Endodermal cell (in vitro differentiated cells): Measurements from ENCODE around the gene IZUMO1. TPM values are rescaled to one million over a fixed set of nuclear protein-coding genes. Genes with fewer than 3 reads are reported as not detected.
"Not testable (repeated sequence)": the region's sequence is repeated elsewhere in the genome, so short reads cannot be mapped to it uniquely, and the experiment has no call there.

Experiments
- DNase-seq: peaks from one replicate; pipeline ENCODE4 v3.0.0-alpha.2; 2017
- H3K27ac ChIP-seq: 2 replicates; pipeline ENCODE4 v1.5.1; 2013; ENCODE audit warnings: mild to moderate bottlenecking, low read depth, low read length, moderate library complexity
- H3K27me3 ChIP-seq: 2 replicates; pipeline ENCODE4 v1.6.1; 2013; ENCODE audit warnings: mild to moderate bottlenecking, low read length, moderate library complexity; ENCODE audit not compliant: insufficient read depth, control insufficient read depth, poor library complexity, severe bottlenecking
- H3K36me3 ChIP-seq: 2 replicates; pipeline ENCODE4 v1.7.0; 2013; ENCODE audit warnings: mild to moderate bottlenecking, low read length, moderate library complexity; ENCODE audit not compliant: control insufficient read depth, insufficient read depth
- H3K4me1 ChIP-seq: one replicate; pipeline ENCODE4 v1.7.0; 2013; ENCODE audit warnings: low read length; ENCODE audit not compliant: control insufficient read depth, insufficient read depth
- H3K4me3 ChIP-seq: 2 replicates; pipeline ENCODE4 v1.5.1; 2013; ENCODE audit warnings: mild to moderate bottlenecking, low read length, moderate library complexity
- H3K9ac ChIP-seq: 2 replicates; pipeline ENCODE4 v1.6.1; 2013; ENCODE audit warnings: mild to moderate bottlenecking, low read length, moderate library complexity; ENCODE audit not compliant: poor library complexity, severe bottlenecking; ENCODE audit errors: extremely low read depth
- H3K9me3 ChIP-seq: 2 replicates; pipeline ENCODE4 v1.6.1; 2013; ENCODE audit warnings: mild to moderate bottlenecking, low read length, moderate library complexity; ENCODE audit not compliant: control insufficient read depth
- H3K27ac Mint-ChIP-seq: 2 replicates; pipeline ENCODE4 v1.8.0; 2020; ENCODE audit warnings: mixed read lengths
- H3K27me3 Mint-ChIP-seq: 2 replicates; pipeline ENCODE4 v1.8.0; 2021; ENCODE audit warnings: mild to moderate bottlenecking, mixed read lengths; ENCODE audit not compliant: insufficient read depth
- H3K36me3 Mint-ChIP-seq: 2 replicates; pipeline ENCODE4 v1.8.0; 2020; ENCODE audit warnings: low read depth, mixed read lengths
- H3K4me1 Mint-ChIP-seq: 2 replicates; pipeline ENCODE4 v1.8.0; 2020; ENCODE audit warnings: mixed read lengths
- H3K4me3 Mint-ChIP-seq: 2 replicates; pipeline ENCODE4 v1.8.0; 2020; ENCODE audit warnings: mild to moderate bottlenecking, moderate library complexity, mixed read lengths
- H3K9me3 Mint-ChIP-seq: 2 replicates; pipeline ENCODE4 v1.8.0; 2020; ENCODE audit warnings: mild to moderate bottlenecking, mixed read lengths
- WGBS, 2 experiments: methylation state at CpG; one replicate each; pipeline versions ENCODE4 v1.1.5 to v1.1.7; 2013; ENCODE audit warnings: missing lambda C conversion rate in 2 of 2, mixed read lengths in 1 of 2; ENCODE audit not compliant: insufficient coverage in 1 of 2, insufficient read length in 1 of 2; 5-methylcytosine and 5-hydroxymethylcytosine counted together
- total RNA-seq, 2 donors: library from RNA; stranded (reverse); fragmentation: NEBNext Ultra II Directional in 1 of 2; extraction: Animal tissue kit (Norgen Biotek cat#: 25700) in 1 of 2; gene quantifications; 2 replicates in 1 of 2; 3 replicates in 1 of 2; pipeline ENCODE4 v1.2.1, GENCODE V29; 2021
- TF ChIP-seq, protein P1 (sequence below): fragments of 200-600 bp; sonication (generic); conservative IDR thresholded peaks from 2 replicates; pipeline ENCODE4 v1.5.0; 2021; ENCODE audit warnings: antibody characterized with exemption, mild to moderate bottlenecking

The IZUMO1 gene
- total RNA-seq, 2 donors from 2014 or later, result 0.22 to 0.80 TPM

DNA sequence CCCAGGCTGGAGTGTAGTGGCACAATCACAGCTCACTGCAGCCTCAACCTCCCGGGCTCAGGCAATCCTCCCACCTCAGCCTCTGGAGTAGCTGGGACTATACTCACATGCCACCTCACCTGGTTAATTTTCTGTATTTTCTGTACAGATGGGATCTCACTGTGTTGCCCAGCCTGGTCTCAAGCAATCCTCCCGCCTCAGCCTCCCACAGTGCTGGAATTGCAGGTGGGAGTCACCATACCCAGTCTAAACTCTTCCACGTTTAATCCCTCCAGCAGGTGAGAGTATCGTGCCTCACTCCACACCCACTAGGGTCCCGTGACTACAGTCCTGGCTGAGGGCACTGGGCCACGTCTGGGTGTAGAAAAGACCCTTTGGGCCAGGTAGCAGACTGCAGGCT lies 47.6 kb upstream of the IZUMO1 start:
- Histone ChIP-seq H3K9me3 (no peaks in the 10 kb centered on the region), H3K4me1 (peaks cover 4% of the 10 kb centered on the region), H3K27ac (no peak overlapping the region), H3K4me3 (no peak overlapping the region), H3K9ac (no peak overlapping the region), H3K36me3 (no peaks in the 10 kb centered on the region), H3K27me3 (no peaks in the 10 kb centered on the region)
- Mint-ChIP-seq H3K36me3 (peaks cover 5% of the 10 kb centered on the region), H3K9me3 (no peaks in the 10 kb centered on the region), H3K4me3 (no peak overlapping the region), H3K27ac (peak overlapping the region; percentile 99), H3K27me3 (no peaks in the 10 kb centered on the region), H3K4me1 (peaks cover 6% of the 10 kb centered on the region)
- TF ChIP-seq, protein P1, sequence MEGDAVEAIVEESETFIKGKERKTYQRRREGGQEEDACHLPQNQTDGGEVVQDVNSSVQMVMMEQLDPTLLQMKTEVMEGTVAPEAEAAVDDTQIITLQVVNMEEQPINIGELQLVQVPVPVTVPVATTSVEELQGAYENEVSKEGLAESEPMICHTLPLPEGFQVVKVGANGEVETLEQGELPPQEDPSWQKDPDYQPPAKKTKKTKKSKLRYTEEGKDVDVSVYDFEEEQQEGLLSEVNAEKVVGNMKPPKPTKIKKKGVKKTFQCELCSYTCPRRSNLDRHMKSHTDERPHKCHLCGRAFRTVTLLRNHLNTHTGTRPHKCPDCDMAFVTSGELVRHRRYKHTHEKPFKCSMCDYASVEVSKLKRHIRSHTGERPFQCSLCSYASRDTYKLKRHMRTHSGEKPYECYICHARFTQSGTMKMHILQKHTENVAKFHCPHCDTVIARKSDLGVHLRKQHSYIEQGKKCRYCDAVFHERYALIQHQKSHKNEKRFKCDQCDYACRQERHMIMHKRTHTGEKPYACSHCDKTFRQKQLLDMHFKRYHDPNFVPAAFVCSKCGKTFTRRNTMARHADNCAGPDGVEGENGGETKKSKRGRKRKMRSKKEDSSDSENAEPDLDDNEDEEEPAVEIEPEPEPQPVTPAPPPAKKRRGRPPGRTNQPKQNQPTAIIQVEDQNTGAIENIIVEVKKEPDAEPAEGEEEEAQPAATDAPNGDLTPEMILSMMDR, result no peak
- WGBS, 2 experiments, result 95 to 100% methylated on average over 4 to 6 of the region's 6 CpGs
- no peak for DNase-seq

DNA sequence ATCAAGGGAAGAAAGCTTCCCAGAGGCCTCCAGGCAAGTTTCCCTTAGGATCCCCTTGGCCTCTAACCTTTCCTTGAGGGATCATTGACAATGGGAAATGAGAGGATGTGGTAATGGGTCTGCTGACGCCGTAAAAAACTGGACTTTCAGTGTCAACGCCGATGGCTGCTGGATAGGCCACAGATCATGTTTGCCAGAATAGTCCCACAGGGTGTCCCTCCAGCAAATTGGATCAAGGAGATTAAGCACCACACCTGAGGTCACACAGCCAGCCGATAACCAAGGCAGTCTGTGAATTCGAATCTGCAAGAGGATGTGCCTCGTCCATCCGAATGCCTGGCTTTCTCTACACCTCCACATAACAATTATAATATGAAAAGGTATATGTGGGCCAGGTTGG lies 46.6 kb upstream of the IZUMO1 start:
- H3K9me3 ChIP-seq, result no peaks in the 10 kb centered on the region
- 77 to 79% methylated on average over 4 to 6 of the region's 8 CpGs for WGBS, 2 experiments
- peaks cover 6% of the 10 kb centered on the region for H3K4me1 Mint-ChIP-seq
- H3K4me1 ChIP-seq, result peaks cover 4% of the 10 kb centered on the region
- no peak overlapping the region for H3K4me3 ChIP-seq
- no peak for DNase-seq
- H3K36me3 ChIP-seq, result no peaks in the 10 kb centered on the region
- H3K27me3 Mint-ChIP-seq, result no peaks in the 10 kb centered on the region
- H3K27ac Mint-ChIP-seq, result no peak overlapping the region
- TF ChIP-seq, protein P1, result no peak
- H3K36me3 Mint-ChIP-seq, result peaks cover 3% of the 10 kb centered on the region
- H3K9me3 Mint-ChIP-seq, result no peaks in the 10 kb centered on the region
- H3K4me3 Mint-ChIP-seq, result no peak overlapping the region
- H3K9ac ChIP-seq, result no peak overlapping the region
- H3K27me3 ChIP-seq, result no peaks in the 10 kb centered on the region
- no peak overlapping the region for H3K27ac ChIP-seq

DNA sequence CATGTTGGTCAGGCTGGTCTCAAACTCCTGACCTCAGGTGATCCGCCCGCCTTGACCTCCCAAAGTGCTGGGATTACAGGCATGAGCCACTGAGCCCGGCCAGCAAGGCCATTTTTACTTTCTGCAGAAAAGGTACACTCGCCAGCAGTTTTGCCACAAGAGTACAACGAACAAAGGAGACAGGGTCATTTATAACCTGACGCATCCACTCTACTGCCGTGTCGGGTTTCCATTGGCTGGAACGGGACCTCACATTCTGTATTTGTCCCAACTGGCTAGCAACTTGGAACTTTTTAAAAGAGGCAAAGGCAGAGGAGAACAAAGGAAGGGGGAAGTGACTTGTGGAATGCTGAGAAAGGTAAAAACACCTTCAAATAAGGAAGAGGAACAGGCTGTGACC lies 40.6 kb upstream of the IZUMO1 start:
- DNase-seq, H3K4me1 ChIP-seq, H3K27me3 ChIP-seq, H3K27ac Mint-ChIP-seq, H3K9me3 ChIP-seq, H3K27me3 Mint-ChIP-seq, H3K4me1 Mint-ChIP-seq, H3K36me3 ChIP-seq, H3K9me3 Mint-ChIP-seq, H3K36me3 Mint-ChIP-seq, H3K9ac ChIP-seq, H3K4me3 ChIP-seq, H3K4me3 Mint-ChIP-seq, H3K27ac ChIP-seq: not testable (repeated sequence)
- WGBS, 2 experiments, result 87 to 92% methylated on average over 8 to 9 of the region's 9 CpGs

DNA sequence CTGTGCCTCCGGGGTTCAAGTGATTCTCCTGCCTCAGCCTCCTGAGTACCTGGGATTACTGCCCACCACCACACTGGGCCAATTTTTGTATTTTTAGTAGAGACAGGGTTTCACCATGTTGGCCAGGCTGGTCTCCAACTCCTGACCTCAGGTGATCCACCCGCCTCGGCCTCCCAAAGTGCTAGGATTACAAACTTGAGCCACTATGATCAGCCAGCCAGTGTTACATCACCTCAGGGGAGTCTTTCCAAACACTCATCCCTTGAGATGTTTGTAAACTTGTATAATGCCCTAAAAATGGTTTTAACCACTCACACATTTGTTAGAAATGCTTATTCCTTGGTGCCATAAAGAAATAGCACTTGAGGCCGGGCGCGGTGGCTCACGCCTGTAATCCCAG lies 39.7 kb upstream of the IZUMO1 start:
- H3K9me3 Mint-ChIP-seq, result not testable (repeated sequence)

More for the DNA sequence above, 39.7 kb upstream of the IZUMO1 start:
- not testable (repeated sequence) for H3K27me3 Mint-ChIP-seq, H3K27me3 ChIP-seq, H3K4me1 Mint-ChIP-seq, H3K36me3 Mint-ChIP-seq, H3K4me3 Mint-ChIP-seq, H3K27ac ChIP-seq, H3K9me3 ChIP-seq, DNase-seq, H3K4me3 ChIP-seq, H3K4me1 ChIP-seq, H3K27ac Mint-ChIP-seq, H3K36me3 ChIP-seq, H3K9ac ChIP-seq
- WGBS, 2 experiments, result 81 to 96% methylated on average over 5 to 7 of the region's 7 CpGs
